ENCODE measurements around the gene CD151. TPM values are rescaled to one million over a fixed set of nuclear protein-coding genes. Genes with fewer than 3 reads are reported as not detected.

The CD151 gene
- total and polyA plus RNA-seq, 2 experiments from 2014 or later: 146 to 290 TPM

DNA sequence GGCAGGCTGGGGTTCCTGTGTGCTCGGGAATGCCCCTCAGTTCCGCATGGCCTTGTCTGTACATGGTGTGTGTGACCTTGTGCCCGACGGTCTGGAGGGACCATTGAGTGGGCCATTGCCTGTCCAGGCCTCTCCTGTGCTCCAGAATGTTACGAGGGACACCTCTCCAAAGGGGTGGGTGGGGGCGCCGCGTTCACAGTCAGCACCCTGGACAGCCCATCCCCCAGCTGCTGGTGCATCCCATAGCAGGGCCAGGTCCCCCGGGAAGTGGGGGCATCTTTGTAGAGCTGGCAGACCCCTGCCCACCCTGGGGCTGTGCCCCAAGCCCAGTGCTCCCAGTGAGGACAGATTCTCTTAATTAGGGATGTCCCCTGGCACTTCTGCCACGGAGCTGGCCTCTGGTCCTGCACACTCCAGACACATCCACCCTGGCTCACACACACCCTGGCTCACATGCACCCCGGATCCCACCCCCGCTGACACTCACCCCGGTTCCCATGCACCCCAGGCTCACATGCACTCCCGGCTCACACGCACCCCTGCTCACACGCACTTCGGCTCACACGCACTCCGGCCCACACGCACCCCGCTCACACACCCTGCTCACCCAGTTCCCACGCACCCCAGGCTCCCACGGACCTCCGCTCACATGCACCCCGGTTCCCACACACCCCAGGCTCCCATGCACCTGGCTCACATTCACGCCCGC is 25.5 kb downstream of the CD151 start:
- H3K4me1 ChIP-seq (ENCODE audit: low read depth): peaks cover 6% of the 10 kb centered on the region
- H3K36me3 ChIP-seq: no peaks in the 10 kb centered on the region
- H3K4me3 ChIP-seq: no peak overlapping the region
- no peak for DNase-seq (ENCODE audit: low read depth in 1 of 2, low spot score in 1 of 2)
- no peak overlapping the region for H3K27ac ChIP-seq
- H3K27me3 ChIP-seq: no peaks in the 10 kb centered on the region
- TF ChIP-seq CTCF (IDR thresholded peaks at IDR 0.05; ENCODE audit: low read depth, low read length): no peak
- no peaks in the 10 kb centered on the region for H3K9me3 ChIP-seq (ENCODE audit: low read depth)

- no peak for TF ChIP-seq CTCF (IDR thresholded peaks at IDR 0.05; ENCODE audit: low read depth, low read length)
- no peak overlapping the region for H3K4me3 ChIP-seq
- H3K36me3 ChIP-seq: no peaks in the 10 kb centered on the region
- H3K27me3 ChIP-seq: no peaks in the 10 kb centered on the region
- H3K27ac ChIP-seq: no peak overlapping the region
- no peak for DNase-seq (ENCODE audit: low read depth in 1 of 2, low spot score in 1 of 2)
- peaks cover 6% of the 10 kb centered on the region for H3K4me1 ChIP-seq (ENCODE audit: low read depth)
- H3K9me3 ChIP-seq (ENCODE audit: low read depth): no peaks in the 10 kb centered on the region
Measured at GRCh38 chr11:858762-859339, 26.1 kb downstream of the CD151 start.

DNA sequence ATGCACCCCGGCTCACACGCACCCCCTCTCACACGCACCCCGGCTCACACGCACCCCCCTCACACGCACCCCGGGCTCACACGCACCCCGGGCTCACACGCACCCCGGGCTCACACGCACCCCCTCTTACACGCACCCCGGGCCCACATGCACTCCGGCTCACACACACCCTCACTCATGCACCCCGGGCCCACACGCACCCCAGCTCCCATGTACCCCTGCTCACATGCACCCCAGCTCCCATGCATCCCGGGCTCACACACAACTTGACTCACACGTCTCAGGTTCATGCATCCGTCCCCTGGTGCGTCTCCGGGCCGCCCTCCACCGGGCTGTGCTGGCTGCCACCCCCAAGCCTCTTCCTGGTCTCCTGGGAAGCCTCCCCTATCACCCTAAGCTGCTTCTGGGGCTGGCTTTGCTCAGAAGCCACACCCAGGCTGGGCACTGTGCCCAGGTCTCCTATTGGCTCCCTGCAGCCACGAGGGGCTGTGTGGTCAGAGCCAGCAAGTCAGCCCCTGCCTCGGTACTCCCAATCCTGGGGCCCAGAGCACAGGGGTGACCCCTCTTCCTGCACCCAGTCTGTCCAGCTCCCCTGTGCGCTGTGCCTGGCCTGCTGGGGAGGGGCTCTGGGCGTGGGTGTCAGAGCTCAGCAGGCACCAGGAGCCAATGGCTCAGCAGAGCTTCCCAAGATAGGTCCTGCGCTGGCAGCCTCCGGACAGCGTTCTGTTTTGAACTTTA is 26.8 kb downstream of the CD151 start:
- TF ChIP-seq CTCF (IDR thresholded peaks at IDR 0.05; ENCODE audit: low read depth, low read length): no peak
- peak overlapping the region; percentile 17 for H3K27ac ChIP-seq
- H3K4me3 ChIP-seq: no peak overlapping the region
- no peaks in the 10 kb centered on the region for H3K36me3 ChIP-seq
- H3K4me1 ChIP-seq (ENCODE audit: low read depth): peaks cover 6% of the 10 kb centered on the region
- no peaks in the 10 kb centered on the region for H3K9me3 ChIP-seq (ENCODE audit: low read depth)
- H3K27me3 ChIP-seq: no peaks in the 10 kb centered on the region
- peak; percentile 61 to 94 for DNase-seq (ENCODE audit: low read depth in 1 of 2, low spot score in 1 of 2)

GRCh38 chr11:860234-861104 is 27.7 kb downstream of the CD151 start:
- H3K4me1 ChIP-seq (ENCODE audit: low read depth): peaks cover 6% of the 10 kb centered on the region
- no peak for DNase-seq (ENCODE audit: low read depth in 1 of 2, low spot score in 1 of 2)
- no peak for TF ChIP-seq CTCF (IDR thresholded peaks at IDR 0.05; ENCODE audit: low read depth, low read length)

GRCh38 chr11:861105-861479 is 28.3 kb downstream of the CD151 start:
- Histone ChIP-seq H3K9me3 (ENCODE audit: low read depth) (no peaks in the 10 kb centered on the region), H3K4me3 (no peak overlapping the region), H3K27ac (no peak overlapping the region), H3K4me1 (ENCODE audit: low read depth) (peaks cover 6% of the 10 kb centered on the region), H3K27me3 (no peaks in the 10 kb centered on the region), H3K36me3 (no peaks in the 10 kb centered on the region)
- no peak for DNase-seq (ENCODE audit: low read depth in 1 of 2, low spot score in 1 of 2)
- TF ChIP-seq CTCF (IDR thresholded peaks at IDR 0.05; ENCODE audit: low read depth, low read length): no peak

More at GRCh38 chr11:860234-861104, 27.7 kb downstream of the CD151 start:
- no peaks in the 10 kb centered on the region for H3K9me3 ChIP-seq (ENCODE audit: low read depth)
- H3K4me3 ChIP-seq: no peak overlapping the region
- H3K27me3 ChIP-seq: no peaks in the 10 kb centered on the region
- H3K36me3 ChIP-seq: no peaks in the 10 kb centered on the region
- H3K27ac ChIP-seq: peak overlapping the region; percentile 17
